DMS153 (cell line): ENCODE results near the gene GOLGA3.
"Not testable (repeated sequence)": the region's sequence is repeated elsewhere in the genome, so short reads cannot be mapped to it uniquely, and the experiment has no call there.

Source experiments
- DNase-seq: peaks from one replicate; lab custom pipeline; 2025; lab: John Stamatoyannopoulos, UW

GOLGA3 gene, protein sequence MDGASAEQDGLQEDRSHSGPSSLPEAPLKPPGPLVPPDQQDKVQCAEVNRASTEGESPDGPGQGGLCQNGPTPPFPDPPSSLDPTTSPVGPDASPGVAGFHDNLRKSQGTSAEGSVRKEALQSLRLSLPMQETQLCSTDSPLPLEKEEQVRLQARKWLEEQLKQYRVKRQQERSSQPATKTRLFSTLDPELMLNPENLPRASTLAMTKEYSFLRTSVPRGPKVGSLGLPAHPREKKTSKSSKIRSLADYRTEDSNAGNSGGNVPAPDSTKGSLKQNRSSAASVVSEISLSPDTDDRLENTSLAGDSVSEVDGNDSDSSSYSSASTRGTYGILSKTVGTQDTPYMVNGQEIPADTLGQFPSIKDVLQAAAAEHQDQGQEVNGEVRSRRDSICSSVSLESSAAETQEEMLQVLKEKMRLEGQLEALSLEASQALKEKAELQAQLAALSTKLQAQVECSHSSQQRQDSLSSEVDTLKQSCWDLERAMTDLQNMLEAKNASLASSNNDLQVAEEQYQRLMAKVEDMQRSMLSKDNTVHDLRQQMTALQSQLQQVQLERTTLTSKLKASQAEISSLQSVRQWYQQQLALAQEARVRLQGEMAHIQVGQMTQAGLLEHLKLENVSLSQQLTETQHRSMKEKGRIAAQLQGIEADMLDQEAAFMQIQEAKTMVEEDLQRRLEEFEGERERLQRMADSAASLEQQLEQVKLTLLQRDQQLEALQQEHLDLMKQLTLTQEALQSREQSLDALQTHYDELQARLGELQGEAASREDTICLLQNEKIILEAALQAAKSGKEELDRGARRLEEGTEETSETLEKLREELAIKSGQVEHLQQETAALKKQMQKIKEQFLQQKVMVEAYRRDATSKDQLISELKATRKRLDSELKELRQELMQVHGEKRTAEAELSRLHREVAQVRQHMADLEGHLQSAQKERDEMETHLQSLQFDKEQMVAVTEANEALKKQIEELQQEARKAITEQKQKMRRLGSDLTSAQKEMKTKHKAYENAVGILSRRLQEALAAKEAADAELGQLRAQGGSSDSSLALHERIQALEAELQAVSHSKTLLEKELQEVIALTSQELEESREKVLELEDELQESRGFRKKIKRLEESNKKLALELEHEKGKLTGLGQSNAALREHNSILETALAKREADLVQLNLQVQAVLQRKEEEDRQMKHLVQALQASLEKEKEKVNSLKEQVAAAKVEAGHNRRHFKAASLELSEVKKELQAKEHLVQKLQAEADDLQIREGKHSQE (N-terminal part only)

DNA sequence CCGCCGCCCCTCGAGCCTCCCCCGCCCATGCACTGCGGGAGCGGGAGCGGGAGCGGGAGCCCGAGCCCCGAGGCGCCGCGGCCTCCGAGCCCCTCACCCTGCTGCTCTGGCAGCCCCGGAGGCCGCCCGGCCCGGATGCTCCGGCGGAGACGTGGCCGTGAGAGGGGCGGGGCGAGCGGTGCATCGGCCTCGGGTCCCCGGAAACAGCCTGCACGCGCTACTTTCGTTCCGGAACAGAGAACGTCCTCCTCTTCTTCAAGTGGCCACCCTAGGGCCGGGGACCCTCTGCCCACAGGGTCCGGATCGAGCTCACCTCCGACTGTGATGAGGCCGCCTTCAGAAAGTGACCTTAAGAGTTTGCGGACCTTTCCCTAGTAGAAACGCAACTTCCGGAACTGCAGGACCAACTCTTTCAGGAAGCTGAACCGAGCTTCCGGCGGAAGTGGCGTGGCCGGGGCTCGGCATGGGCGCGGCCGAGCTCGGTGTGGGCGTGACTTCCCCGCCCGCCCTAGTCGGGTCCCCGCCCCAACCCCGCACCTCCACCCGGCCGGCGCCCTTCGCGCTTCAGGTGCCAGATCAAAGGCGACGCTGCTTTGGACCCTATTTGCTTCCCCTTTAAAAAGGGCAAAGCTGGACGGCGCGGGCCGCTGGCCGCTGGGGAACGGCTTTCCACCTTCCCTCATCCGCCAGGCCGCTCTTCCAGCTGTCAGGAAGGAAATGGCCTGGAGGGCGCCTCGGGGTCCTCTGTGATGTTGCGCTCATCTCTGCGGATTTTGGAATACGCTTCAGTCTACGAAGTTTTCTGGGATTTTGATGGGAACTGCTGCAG is at the start of gene GOLGA3:
Gene GOLGA3, minus strand, starts transcription at position 164 of the 829 bp plus-strand sequence. CDS start 6,741 bp downstream, outside the sequence.
- DNase-seq = peak; percentile 78

DNA sequence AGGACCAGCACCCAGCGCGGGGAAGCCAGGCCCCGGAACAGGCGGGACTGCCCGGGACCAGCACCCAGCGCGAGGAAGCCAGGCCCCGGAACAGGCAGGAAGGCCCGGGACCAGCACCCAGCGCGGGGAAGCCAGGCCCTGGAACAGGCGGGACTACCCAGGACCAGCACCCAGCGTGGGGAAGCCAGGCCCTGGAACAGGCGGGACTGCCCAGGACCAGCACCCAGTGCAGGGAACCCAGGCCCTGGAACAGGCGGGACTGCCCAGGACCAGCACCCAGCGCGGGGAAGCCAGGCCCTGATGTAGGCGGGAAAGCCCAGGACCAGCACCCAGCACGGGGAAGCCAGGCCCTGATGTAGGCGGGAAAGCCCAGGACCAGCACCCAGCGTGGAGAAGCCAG is 46.0 kb upstream of the GOLGA3 start:
- not testable (repeated sequence) for DNase-seq

DNA sequence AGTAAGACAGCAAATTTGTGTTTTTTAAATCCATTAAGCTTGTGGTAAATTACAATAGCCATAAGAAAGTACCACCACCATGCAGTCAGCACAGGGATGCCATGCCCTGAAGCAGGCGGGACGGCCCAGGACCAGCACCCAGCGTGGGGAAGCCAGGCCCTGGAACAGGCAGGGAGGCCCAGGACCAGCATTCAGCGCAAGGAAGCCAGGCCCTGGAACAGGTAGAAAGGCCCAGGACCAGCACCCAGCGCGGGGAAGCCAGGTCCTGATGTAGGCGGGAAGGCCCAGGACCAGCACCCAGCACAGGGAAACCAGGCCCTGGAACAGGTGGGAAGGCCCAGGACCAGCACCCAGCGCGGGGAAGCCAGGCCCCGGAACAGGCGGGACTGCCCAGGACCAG is 45.5 kb upstream of the GOLGA3 start:
- DNase-seq = no peak

DNA sequence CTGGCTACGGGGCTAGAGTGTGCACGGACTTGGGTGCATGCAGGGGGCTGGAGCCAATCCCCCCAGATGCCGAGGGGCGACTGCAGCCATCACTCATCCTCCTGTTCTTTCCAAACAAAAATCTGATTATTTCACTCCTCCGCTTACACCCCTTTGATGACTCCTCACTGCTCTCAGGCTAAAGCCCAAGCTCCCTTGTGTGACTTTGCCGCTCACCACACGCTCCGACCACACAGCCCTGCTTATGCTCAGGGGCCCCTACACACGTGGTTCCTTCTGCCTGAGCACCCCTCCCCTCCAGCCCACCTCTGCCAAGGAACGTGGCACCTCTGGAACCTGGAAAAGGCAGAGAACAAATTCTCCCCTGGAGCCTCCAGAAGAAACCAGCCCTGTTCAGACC is 45.1 kb upstream of the GOLGA3 start:
- DNase-seq = no peak

DNA sequence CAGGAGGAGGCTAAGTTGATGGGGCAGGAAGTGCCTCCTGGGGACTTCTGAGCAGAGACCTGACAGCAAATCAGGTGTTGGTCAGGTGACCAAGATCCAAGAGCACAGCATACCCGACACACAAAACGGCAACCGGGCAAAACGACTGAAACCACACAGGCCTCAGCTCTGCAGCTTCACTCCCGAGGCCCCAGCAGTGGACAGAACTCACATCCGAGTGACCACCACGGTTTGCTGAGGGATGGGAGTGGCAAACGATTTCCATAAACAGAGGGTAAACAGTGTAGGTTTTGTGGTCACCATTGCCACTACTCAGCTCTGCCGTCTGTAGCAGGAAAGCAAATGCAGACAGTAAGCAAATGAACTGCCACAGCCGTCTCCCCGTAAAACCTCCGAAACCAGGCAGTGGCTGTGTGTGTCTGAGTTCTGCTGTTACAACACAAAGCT is 44.3 kb upstream of the GOLGA3 start:
- no peak for DNase-seq

DNA sequence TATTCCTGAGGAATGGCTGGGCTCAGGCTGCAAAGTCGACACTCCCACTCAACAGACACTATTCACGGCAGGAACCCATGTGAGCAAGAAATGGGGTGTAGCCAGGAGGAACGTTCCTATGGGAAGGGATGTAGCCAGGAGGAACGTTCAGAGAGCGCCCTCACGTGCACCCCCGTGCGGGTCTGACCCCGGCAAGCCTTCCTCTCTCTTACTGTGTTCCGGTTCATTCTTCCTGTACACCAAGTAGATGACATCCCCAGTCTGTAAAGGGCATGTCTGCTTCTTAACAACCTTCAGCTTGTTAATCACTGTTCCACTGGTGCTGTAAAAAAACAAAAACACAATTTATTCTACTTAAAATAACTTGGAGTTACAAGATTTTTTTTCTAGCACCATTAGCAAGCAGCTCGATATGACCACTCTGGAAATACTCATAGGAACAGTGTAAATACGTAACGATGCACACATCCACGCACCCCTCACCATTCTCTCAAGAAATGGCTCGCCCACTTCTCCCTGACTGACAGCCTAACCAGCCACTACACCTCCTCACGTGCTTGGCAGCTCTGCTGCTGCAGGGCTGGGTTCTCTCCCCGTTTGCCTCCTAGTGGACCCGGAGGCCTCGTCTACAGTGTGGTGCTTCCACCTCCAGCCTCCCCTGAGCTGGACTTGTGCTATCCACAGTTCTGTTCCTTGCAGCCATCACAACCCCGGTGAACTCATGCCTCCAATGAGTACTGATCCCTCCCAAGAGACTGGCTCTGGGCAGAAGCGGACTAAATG is 43.6 kb upstream of the GOLGA3 start:
- DNase-seq = no peak

DNA sequence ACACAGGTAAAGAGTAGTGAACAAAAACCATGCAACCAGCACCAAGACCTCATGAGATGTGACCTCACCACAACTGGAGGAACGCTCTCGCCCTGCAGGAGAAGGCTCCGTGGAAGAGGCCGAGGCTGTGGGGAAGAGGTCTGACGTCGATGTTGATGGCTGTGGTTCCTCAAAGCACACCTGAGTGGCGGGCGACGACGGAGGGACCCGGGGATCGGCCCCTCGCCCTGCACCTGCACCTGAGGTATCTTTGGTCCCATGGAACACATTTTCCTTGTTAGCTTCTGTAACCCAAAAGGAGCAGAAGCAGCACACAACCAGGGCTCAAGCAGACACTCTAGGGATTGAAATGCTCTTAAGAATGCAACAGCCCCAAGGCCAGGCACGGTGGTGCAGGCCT is 40.9 kb upstream of the GOLGA3 start:
- DNase-seq = no peak

DNA sequence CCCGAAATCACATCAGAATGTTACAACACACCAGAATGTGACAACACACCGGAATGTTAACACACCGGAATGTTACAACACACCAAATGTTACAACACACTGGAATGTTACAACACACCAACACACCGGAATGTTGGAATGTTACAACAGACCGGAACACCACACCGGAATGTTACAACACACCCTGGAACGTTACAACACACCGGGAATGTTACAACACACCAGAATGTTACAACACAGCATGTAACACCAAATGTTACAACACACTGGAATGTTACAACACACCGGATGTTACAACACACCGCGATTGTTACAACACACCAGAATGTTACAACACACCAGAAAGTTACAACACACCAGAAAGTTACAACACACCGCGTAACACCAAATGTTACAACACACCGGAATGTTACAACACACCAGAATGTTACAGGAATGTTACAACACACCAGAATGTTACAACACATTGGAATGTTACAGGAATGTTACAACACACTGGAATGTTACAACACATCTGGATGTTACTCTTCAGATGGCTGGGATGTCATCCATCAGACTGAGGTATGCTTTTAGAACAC is 37.7 kb upstream of the GOLGA3 start:
- DNase-seq = no peak

DNA sequence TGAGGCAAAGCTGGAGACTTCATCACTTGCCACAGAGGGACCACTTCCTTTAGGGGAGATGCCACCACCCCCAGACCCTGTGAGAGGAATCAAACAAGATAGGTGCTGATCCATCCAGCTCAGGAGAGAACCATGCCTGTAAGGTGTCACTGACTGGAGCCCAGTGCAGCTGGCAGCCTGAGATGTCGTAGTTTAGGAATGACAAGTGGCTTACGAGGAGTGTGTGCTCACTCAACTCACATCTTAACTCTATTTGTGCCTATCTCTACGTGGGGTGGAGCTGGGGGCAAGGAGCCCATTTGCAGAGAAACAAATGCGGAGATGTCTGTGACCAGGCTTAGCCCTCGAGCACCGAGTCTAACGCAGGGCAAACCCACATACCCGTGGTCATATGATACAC is 32.9 kb upstream of the GOLGA3 start:
- no peak for DNase-seq

DNA sequence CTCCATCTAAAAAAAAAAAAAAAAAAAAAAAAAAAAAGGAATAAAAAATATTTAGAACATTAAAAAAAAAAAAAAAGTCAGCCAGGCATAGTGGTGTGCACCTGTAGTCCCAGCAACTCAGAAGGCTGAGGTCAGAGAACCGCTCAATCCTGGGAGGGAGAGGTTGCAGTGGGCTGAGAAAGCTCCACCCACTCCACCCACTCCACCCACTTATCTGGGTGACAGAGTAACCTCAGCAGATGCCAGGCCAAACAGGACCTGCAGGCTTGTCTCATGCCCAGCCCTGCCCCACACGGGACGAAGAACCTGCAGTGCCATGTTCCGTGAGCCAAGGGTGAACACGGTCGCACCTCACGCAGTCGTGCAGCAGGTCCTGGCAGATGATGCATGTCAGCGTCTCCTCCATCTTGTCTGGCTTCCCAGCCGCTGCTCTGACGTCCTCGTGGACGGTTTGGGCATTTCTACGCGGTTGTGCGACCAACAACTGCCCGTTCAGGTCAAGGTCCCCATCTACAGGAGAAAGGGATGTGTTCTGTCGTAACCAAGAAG is 30.1 kb upstream of the GOLGA3 start:
- DNase-seq = no peak

DNA sequence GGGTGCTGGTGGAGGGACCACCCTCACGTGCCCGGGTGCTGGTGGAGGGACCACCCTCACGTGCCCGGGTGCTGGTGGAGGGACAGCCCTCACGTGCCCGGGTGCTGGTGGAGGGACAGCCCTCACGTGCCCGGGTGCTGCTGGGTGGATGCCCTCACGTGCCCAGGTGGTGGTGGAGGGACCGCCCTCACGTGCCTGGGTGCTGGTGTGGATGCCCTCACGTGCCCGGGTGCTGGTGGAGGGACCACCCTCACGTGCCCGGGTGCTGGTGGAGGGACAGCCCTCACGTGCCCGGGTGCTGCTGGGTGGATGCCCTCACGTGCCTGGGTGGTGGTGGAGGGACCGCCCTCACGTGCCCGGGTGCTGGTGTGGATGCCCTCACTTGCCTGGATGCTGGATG is 28.4 kb upstream of the GOLGA3 start:
- DNase-seq = not testable (repeated sequence)

DNA sequence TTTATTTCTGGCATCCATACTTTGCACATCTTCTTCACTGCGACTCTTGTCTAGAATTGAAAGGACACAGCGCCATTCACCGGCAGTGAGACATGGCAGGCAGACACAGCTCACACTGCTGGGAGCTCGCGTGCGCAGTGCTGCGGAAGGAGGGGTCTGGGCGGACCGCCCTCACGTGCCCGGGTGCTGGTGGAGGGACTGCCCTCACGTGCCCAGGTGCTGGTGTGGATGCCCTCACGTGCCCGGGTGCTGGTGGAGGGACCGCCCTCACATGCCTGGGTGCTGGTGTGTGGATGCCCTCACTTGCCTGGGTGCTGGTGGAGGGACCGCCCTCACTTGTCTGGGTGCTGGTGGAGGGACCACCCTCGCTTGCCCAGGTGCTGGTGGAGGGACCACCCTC is 27.9 kb upstream of the GOLGA3 start:
- no peak for DNase-seq

DNA sequence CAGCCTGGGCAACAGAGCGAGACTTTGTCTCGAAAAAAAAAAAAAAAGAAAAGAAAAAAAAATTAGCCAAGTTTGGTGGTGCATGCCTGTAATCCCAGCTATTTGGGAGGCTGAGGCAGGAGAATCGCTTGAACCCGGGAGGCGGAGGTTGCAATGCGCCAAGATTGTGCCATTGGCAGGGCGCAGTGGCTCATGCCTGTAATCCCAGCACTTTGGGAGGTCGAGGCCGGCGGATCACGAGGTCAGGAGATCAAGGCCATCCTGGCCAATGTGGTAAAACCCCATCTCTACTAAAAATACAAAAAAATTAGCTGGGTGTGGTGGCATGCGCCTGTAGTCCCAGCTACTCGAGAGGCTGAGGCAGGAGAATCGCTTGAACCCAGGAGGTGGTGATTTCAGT is 26.5 kb upstream of the GOLGA3 start:
- DNase-seq = not testable (repeated sequence)

DNA sequence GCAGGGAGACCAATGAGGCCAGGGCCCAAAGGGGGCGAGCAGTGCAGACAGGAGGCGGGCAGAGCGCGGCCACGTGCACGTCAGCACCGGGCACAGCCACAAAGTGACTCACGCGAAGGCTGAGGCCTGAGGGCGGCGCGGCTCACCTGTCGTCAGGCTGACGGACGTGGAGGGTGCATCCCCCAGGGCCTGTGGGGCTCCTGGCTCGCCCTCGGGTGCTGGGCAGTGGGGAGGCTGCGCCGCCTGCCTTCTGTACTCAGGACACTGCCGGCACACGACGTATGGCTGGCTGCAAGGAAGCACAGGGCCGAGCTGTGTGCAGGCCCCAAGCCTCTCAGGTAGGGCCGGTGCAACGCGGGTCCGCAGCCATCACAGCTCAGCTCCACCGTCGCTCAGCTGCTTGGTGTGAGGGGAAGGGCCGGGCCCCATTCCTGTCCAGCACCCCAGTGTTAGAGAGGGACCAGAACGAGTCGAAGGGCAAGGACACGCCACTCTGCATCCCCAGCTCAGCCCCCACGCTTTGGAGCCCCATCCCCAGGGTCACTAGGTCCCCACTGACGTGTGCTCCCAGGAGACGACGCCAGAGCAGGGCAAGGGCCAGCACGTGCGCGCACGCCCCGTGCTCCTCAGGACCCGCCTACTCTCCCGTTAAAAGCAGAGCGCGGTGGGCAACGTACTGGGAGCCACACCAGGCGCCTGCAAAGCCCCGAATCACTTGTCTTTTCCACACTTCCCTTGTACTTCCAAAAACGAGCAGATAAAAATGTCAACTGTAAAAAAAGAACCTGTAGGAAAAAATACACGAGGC is 24.8 kb upstream of the GOLGA3 start:
- no peak for DNase-seq

DNA sequence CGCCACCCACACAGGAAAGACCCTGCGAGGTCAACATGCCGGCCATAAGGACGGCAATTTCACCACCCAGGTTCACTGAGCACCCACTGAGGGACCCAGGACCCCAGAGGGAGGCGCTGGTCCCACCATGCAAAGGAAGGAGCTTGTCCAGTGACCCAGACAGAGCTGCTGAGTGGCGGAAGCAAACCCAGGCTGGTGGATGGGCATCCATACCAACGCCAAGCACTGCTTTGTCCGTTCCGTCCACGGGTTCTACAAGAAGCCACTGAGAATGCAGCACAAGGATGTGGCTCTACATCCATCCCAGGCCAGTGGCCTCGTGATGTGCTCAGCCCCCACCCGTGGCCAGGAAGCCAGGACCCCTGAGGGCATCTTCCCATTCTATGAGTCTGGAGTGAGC is 23.8 kb upstream of the GOLGA3 start:
- no peak for DNase-seq

DNA sequence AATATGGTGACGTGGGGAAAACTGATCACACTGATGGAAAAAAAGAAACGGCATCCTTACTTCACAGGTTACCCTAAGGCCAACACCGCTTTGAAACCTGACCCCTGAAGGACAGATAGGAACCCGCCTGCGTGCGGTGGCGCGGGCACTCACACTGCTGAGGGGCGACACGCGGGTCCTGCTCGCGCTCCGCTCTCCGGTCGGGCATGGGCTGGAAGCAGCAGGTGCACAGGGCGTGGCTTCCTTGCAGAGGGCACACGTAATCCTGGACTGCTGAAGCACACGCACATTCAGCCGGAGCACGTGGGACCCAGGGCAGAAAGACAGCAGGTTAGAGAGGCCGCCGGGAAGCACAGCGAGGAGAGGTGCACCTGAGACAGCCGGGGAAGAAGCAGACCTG is 22.8 kb upstream of the GOLGA3 start:
- no peak for DNase-seq

DNA sequence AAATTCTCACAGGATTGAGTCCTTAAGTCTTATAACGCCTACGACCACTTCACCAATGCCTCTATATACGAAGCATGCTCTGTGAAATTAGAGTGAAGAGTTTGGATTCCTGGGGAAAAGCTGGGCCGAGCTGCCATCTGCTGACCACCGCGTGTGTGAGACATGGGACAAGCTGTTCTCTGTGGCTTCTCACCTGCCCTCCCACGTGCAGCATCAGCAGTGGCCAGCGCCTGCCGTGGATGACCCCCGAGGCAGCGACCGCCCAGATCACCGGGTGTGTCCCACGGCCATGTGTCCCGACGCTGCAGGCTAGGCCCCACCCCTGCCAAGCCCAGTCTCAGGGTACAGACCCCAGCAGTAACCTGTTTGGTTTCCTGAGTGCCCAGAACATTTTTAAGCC is 21.6 kb upstream of the GOLGA3 start:
- DNase-seq = no peak

DNA sequence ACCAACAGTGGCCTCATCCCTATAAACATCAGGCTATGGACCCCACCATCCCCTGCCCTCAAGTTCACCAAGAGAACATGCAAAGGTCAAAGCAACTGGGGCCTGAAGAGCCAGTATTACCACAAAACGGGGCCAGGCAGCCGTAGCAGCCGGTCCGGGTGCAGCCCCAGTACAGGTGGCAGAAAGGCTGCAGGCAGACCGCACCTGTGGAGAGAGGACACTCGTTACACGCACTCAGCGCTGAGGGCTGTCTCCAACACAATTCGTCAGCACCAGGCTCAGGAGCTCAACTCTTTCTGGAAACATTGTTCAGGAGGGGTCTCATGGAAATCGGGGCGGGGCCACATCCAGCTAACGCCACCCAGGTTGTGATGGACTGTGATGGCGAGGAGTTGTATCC is 19.9 kb upstream of the GOLGA3 start:
- DNase-seq = no peak
